GM12872 (cell line): ENCODE results near the gene RNF103.

Source experiments
- CTCF ChIP-seq: IDR thresholded peaks from 3 replicates; pipeline ENCODE4 v1.5.1; 2011; ENCODE audit warnings: low read depth, mild to moderate bottlenecking, low read length, moderate library complexity; ENCODE audit not compliant: insufficient read depth

RNF103 gene

GRCh38 chr2:86632672-86633071, 9.0 kb upstream of the RNF103 start:
- no peak for TF ChIP-seq CTCF

GRCh38 chr2:86631846-86632485, 8.3 kb upstream of the RNF103 start:
- no peak for TF ChIP-seq CTCF

- TF ChIP-seq CTCF = no peak
These were observed 4.4 kb upstream of the RNF103 start for GRCh38 chr2:86628091-86628522.

- no peak for TF ChIP-seq CTCF
These were observed 3.9 kb upstream of the RNF103 start for GRCh38 chr2:86627550-86627949.

- TF ChIP-seq CTCF = no peak
These were observed 1.4 kb upstream of the RNF103 start for GRCh38 chr2:86625096-86625495.

DNA sequence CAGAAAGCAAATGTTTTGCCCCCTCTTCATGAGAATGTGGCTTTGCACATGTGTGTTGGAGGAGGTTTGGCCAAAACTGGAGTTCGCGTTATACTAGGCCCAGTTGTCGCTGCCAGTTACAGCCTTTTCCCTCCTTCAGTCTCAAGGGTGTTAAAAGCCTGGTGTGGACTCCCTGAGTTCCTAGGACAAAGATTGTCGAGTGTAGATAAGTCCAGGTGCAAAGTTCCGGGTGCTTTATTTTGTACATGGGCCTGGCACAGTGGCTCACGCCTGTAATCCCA, 542 bp upstream of the RNF103 start:
- TF ChIP-seq CTCF = no peak

DNA sequence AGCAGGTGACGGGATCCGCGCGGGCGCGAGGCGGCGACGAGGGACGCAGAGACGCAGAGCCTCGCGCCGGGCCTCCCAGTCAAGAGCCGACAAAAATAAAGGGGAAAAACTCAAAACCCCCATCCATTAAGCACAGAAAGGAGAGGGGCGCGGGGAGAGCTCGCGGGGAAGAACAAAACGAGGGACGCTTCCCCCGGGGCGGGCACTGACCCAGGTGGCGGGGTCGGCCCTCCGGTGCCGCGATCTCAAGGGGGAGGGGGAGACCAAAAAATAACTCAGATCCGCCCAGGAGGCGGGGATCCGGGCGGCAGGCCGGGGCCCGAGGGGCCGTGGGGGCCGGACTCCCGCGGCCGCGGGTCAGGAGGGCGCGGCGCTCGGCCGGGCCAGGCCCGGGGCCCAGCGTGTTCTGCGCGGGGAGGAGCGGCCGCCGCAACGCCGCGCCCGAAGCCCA, 597 bp downstream of the RNF103 start:
- no peak for TF ChIP-seq CTCF
